Tibial nerve (tissue), 3 donors: ENCODE measurements around the gene URAD.

Source experiments
- EP300 ChIP-seq, 2 donors: sonication (generic); formaldehyde crosslinking; IDR thresholded peaks; one replicate each; pipeline ENCODE4 v1.6.1; 2017; ENCODE audit warnings: antibody characterized with exemption in 2 of 2, mild to moderate bottlenecking in 1 of 2
- POLR2A ChIP-seq, 2 donors: fragments of 450-650 bp; IDR thresholded peaks; one replicate each; pipeline ENCODE4 v1.6.1; 2017; ENCODE audit warnings: antibody characterized with exemption in 2 of 2, mild to moderate bottlenecking in 2 of 2, moderate library complexity in 2 of 2

DNA sequence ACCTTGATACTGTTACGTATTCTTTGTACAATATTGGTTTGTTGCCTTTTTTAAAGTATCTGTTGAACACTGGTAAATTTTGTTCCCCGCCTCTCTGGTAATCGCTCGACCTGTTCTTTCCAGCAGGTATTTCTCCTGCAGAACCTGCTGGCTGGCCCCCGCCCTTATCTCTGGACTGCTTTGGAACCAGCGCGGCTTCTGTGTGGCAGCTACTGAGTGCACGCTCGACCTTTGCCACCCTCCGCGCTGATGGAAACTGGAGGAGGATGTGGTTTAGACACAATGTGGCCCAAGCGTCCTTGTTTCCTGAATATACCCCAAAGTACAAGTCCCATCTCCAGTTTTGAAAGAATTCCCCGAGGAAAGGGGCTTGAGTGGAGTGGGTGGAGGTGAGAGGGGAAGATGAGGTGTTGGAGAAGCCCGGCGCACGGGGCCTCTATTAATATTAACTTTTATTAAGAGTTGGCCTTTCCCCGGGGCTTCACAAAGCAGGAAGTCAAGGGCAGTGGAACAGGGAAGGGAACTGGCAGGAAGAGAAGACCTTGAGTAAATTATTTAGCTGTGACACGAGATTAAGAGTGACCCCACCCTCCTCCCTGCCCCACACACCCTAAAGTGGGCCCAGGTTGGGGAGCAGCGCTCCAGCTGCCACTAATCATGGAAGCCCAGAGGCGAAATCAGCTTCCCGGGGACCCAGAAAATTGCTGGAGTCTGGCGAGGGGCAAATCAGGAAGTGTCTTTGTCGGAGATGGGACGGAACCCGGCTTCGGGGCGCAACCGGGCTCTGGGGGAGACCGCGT lies 35.4 kb downstream of the URAD start:
- TF ChIP-seq POLR2A (IDR thresholded peaks at IDR 0.05) (no peak), EP300 (IDR thresholded peaks at IDR 0.05) (no peak)
